ENCODE data around the gene CLCN7. TPM values are rescaled to one million over a fixed set of nuclear protein-coding genes. Genes with fewer than 3 reads are reported as not detected.

CLCN7 gene
- total and polyA plus RNA-seq, 2 of the 13 experiments (the other 11 are each of a cell fraction or from before 2014, with no cell fraction given) = 24.6 to 25.1 TPM

GRCh38 chr16:1474796-1475551, at the start of gene CLCN7 (continued):
- TF ChIP-seq MAX (IDR thresholded peaks at IDR 0.05) = peak; percentile 96
- no peak for TF ChIP-seq TRAFD1 (CRISPR knock-in tag; IDR thresholded peaks at IDR 0.05; ENCODE audit: borderline replicate concordance)
- TF ChIP-seq CERS6 (CRISPR knock-in tag; IDR thresholded peaks at IDR 0.05) = no peak
- no peak for TF ChIP-seq SCMH1 (CRISPR knock-in tag; IDR thresholded peaks at IDR 0.05; ENCODE audit: borderline replicate concordance)
- no peak for TF ChIP-seq ZNF891 (CRISPR knock-in tag; IDR thresholded peaks at IDR 0.05)
- TF ChIP-seq HBP1 (CRISPR knock-in tag; IDR thresholded peaks at IDR 0.05; ENCODE audit: low read depth) = peak; percentile 89; the same call in 1 of the 2 replicates
- TF ChIP-seq ZFP91 (CRISPR knock-in tag; IDR thresholded peaks at IDR 0.05; ENCODE audit: borderline replicate concordance) = peak; percentile 67
- no peak for TF ChIP-seq ZNF850 (CRISPR knock-in tag; conservative IDR thresholded peaks at IDR 0.05)
- peak; percentile 55; the same call in 1 of the 2 replicates for TF ChIP-seq ZNF713 (CRISPR knock-in tag; IDR thresholded peaks at IDR 0.05)
- peak; percentile 96 for TF ChIP-seq ZNF580 (CRISPR knock-in tag; IDR thresholded peaks at IDR 0.05; ENCODE audit: borderline replicate concordance, low read depth)
- TF ChIP-seq ZNF777 (CRISPR knock-in tag; IDR thresholded peaks at IDR 0.05) = peak; percentile 57; the same call in 1 of the 2 replicates
- peak; percentile 58; the same call in 1 of the 2 replicates for TF ChIP-seq RERE (CRISPR knock-in tag; IDR thresholded peaks at IDR 0.05; ENCODE audit: low read depth)
- peak; percentile 56; the same call in 1 of the 2 replicates for TF ChIP-seq NCOA1 (CRISPR knock-in tag; IDR thresholded peaks at IDR 0.05)
- no peak for TF ChIP-seq MAFF (IDR thresholded peaks at IDR 0.05; ENCODE audit: low read depth, low read length)
- peak; percentile 88 for TF ChIP-seq GABPB1 (CRISPR knock-in tag; IDR thresholded peaks at IDR 0.05)
